K562 (cell line): Measurements from ENCODE around the gene FTL. TPM values are rescaled to one million over a fixed set of nuclear protein-coding genes. Genes with fewer than 3 reads are reported as not detected.
A peak's percentile ranks its signal among the peaks of the same experiment; 100 is the strongest.

ENCODE experiments used
- DDX20 ChIP-seq: fragments of 450-650 bp; IDR thresholded peaks from 2 replicates; pipeline ENCODE4 v1.6.1; 2016; ENCODE audit warnings: missing genetic modification characterization, low read depth, mild to moderate bottlenecking, missing compliant biosample characterization, moderate library complexity
- PHF21A ChIP-seq: fragments of 450-650 bp; IDR thresholded peaks from 2 replicates; pipeline ENCODE4 v1.6.1; 2017; ENCODE audit warnings: low read depth, borderline replicate concordance
- RBM14 ChIP-seq: fragments of 200-400 bp; formaldehyde crosslinking; IDR thresholded peaks from 2 replicates; pipeline ENCODE4 v1.6.1; 2018; ENCODE audit warnings: low read depth, mild to moderate bottlenecking, low read length, moderate library complexity, borderline replicate concordance; ENCODE audit not compliant: insufficient read depth
- ZNF766 ChIP-seq: fragments of 200-800 bp; sonication (Bioruptor generic); conservative IDR thresholded peaks from 2 replicates; pipeline ENCODE4 v1.6.1; 2016; ENCODE audit warnings: missing genetic modification characterization, missing compliant biosample characterization
- polyA plus RNA-seq, 8 experiments: library from polyadenylated mRNA; depleted of rRNA in 4 of 8; stranded (reverse) in 5 of 8; unstranded in 3 of 8; fragments of >200 nt; fragmentation: Nextera tagmentation in 2 of 8; fragmentation: Illumina TruSeq in 1 of 8; extraction: Ambion mirVana in 2 of 8; extraction: Trizol in 1 of 8; gene quantifications; 2 replicates each; pipeline versions ENCODE4 v1.2.1 to v1.2.3, GENCODE V29; 2011 to 2014; ENCODE audit warnings: inconsistent platforms in 1 of 8, missing spikeins in 1 of 8
- total RNA-seq, 7 experiments: library from RNA; depleted of rRNA in 6 of 7; stranded (reverse); fragments of >200 nt in 6 of 7; fragmentation: Illumina TruSeq in 2 of 7; extraction: Trizol in 2 of 7; gene quantifications; 2 replicates each; pipeline versions ENCODE4 v1.2.1 to v1.2.3, GENCODE V29; 2011 to 2021; ENCODE audit warnings: low replicate concordance in 1 of 7
- TF ChIP-seq, protein P1 (sequence below), 2 experiments: fragments of 450-650 bp; formaldehyde crosslinking in 1 of 2; IDR thresholded peaks; 2 replicates each; pipeline versions ENCODE4 v1.4.0 to v1.6.1; 2014 to 2020; ENCODE audit warnings: mild to moderate bottlenecking in 2 of 2, borderline replicate concordance in 1 of 2, low read depth in 1 of 2
- TF ChIP-seq, protein P2 (sequence below): IDR thresholded peaks from 2 replicates; pipeline ENCODE4 v1.6.1; 2011; ENCODE audit warnings: borderline replicate concordance, low read depth, mild to moderate bottlenecking, moderate library complexity, low read length; ENCODE audit not compliant: insufficient read depth, poor library complexity, severe bottlenecking

Gene FTL
- total and polyA plus RNA-seq, 9 of the 15 experiments (the other 6 are each of a cell fraction or from before 2014, with no cell fraction given), result 1,231 to 27,415 (median 3,965) TPM

DNA sequence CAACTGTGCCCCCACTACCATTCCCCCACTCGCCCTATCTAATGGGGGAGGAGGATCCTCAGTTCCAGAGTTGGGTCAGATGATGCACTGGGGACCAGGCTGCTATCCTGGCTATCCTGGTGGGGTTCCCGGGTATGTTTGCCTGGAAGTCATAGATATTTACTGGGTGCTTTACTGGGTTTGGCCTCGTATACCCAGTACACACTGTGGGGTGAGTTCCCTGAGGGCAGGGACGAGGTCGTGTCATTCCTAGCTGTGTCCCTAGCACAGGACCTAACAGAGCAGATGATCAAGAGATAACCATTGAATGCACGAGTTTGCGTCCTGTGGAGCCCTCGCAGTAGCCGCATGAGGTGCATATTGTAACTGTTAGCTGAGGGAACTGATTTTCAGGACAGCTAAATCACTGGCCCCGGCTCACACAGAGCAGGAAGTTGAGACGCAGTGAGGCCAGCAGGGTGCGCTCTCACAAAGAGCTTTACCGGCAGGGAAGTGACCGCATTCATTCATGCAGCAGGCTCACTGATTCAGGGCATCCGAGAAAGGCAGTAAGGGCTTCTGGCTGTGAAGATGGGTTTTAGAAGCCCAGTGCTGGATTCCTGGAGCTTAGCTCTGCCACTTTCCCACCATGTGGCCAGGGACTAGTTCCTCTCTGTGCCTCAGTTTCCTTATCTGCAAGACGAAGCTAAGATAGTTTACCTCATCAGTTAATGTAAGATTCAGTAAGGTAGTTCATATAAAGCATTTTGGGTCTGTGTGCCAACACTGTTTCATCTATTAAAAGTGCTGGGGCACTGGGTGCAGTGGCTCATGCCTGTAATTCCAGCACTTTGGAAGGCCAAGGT lies 34.6 kb downstream of the FTL start (continued):
- TF ChIP-seq, protein P1, sequence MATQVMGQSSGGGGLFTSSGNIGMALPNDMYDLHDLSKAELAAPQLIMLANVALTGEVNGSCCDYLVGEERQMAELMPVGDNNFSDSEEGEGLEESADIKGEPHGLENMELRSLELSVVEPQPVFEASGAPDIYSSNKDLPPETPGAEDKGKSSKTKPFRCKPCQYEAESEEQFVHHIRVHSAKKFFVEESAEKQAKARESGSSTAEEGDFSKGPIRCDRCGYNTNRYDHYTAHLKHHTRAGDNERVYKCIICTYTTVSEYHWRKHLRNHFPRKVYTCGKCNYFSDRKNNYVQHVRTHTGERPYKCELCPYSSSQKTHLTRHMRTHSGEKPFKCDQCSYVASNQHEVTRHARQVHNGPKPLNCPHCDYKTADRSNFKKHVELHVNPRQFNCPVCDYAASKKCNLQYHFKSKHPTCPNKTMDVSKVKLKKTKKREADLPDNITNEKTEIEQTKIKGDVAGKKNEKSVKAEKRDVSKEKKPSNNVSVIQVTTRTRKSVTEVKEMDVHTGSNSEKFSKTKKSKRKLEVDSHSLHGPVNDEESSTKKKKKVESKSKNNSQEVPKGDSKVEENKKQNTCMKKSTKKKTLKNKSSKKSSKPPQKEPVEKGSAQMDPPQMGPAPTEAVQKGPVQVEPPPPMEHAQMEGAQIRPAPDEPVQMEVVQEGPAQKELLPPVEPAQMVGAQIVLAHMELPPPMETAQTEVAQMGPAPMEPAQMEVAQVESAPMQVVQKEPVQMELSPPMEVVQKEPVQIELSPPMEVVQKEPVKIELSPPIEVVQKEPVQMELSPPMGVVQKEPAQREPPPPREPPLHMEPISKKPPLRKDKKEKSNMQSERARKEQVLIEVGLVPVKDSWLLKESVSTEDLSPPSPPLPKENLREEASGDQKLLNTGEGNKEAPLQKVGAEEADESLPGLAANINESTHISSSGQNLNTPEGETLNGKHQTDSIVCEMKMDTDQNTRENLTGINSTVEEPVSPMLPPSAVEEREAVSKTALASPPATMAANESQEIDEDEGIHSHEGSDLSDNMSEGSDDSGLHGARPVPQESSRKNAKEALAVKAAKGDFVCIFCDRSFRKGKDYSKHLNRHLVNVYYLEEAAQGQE (IDR thresholded peaks at IDR 0.05; ENCODE audit: borderline replicate concordance), result peak; percentile 56; the same call in 1 of the 2 replicates
- TF ChIP-seq, protein P1 (CRISPR knock-in tag; IDR thresholded peaks at IDR 0.05; ENCODE audit: low read depth), result no peak
- no peak for TF ChIP-seq RBM14
- peak; percentile 69; the same call in 1 of the 2 replicates for TF ChIP-seq PHF21A
- TF ChIP-seq, protein P2, sequence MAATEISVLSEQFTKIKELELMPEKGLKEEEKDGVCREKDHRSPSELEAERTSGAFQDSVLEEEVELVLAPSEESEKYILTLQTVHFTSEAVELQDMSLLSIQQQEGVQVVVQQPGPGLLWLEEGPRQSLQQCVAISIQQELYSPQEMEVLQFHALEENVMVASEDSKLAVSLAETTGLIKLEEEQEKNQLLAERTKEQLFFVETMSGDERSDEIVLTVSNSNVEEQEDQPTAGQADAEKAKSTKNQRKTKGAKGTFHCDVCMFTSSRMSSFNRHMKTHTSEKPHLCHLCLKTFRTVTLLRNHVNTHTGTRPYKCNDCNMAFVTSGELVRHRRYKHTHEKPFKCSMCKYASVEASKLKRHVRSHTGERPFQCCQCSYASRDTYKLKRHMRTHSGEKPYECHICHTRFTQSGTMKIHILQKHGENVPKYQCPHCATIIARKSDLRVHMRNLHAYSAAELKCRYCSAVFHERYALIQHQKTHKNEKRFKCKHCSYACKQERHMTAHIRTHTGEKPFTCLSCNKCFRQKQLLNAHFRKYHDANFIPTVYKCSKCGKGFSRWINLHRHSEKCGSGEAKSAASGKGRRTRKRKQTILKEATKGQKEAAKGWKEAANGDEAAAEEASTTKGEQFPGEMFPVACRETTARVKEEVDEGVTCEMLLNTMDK, result peak; percentile 76
- no peak for TF ChIP-seq DDX20
- TF ChIP-seq ZNF766 (CRISPR knock-in tag), result no peak
